Aorta (tissue), 5 donors: ENCODE results near the gene FCN1. TPM values are rescaled to one million over a fixed set of nuclear protein-coding genes. Genes with fewer than 3 reads are reported as not detected.
"Not testable (repeated sequence)": the region's sequence is repeated elsewhere in the genome, so short reads cannot be mapped to it uniquely, and the experiment has no call there.

Source experiments
- ATAC-seq: fragments of 200-7000 bp; cut with Tn5 transposase; one replicate; pipeline ENCODE4 v1.9.1; 2022; ENCODE audit warnings: moderate library complexity; ENCODE audit not compliant: low FRiP score
- DNase-seq, 2 donors: peaks; one replicate each; pipeline ENCODE4 v3.0.0-alpha.2; 2020
- H3K27ac ChIP-seq, 2 donors: one replicate each; pipeline ENCODE4 v1.5.1; 2013; ENCODE audit warnings: low read length in 2 of 2, mild to moderate bottlenecking in 2 of 2, moderate library complexity in 2 of 2, control low read depth in 1 of 2, inconsistent platforms in 1 of 2, low read depth in 1 of 2
- H3K27me3 ChIP-seq, 2 donors: one replicate each; pipeline ENCODE4 v1.6.1; 2013; ENCODE audit warnings: control low read depth in 1 of 2, low read length in 1 of 2, mild to moderate bottlenecking in 1 of 2, moderate library complexity in 1 of 2; ENCODE audit not compliant: insufficient read depth in 2 of 2, control insufficient read depth in 1 of 2
- H3K36me3 ChIP-seq, 2 donors: one replicate each; pipeline ENCODE4 v1.6.1; 2013; ENCODE audit warnings: control low read depth in 1 of 2, low read length in 1 of 2, mild to moderate bottlenecking in 1 of 2; ENCODE audit not compliant: insufficient read depth in 2 of 2, control insufficient read depth in 1 of 2
- H3K4me1 ChIP-seq, 2 donors: one replicate each; pipeline ENCODE4 v1.6.1; 2013; ENCODE audit warnings: low read length in 2 of 2, control low read depth in 1 of 2, mild to moderate bottlenecking in 1 of 2, moderate library complexity in 1 of 2; ENCODE audit not compliant: insufficient read depth in 2 of 2, control insufficient read depth in 1 of 2
- H3K4me3 ChIP-seq, 2 donors: one replicate each; pipeline ENCODE4 v1.5.1; 2013; ENCODE audit warnings: low read length in 2 of 2, control low read depth in 1 of 2, mild to moderate bottlenecking in 1 of 2
- H3K9me3 ChIP-seq: one replicate; pipeline ENCODE4 v1.6.1; 2013; ENCODE audit warnings: mild to moderate bottlenecking, low read length; ENCODE audit not compliant: control insufficient read depth
- WGBS, 2 donors: extraction: QIAGEN DNeasy Blood & Tissue Kit; methylation state at CpG; one replicate each; pipeline ENCODE4 v1.1.7; 2013; 5-methylcytosine and 5-hydroxymethylcytosine counted together
- intact Hi-C, 2 donors: fragments of 100-400 bp; cut with DNase I; formaldehyde crosslinking; loops; one replicate each; pipeline versions ENCODE4 v1.14.2 to v1.15.0; 2022
- polyA plus RNA-seq, 2 donors: library from polyadenylated mRNA; stranded (reverse); fragments of 200-250 nt; gene quantifications; one replicate each; pipeline ENCODE4 v1.2.3, GENCODE V29; 2013
- total RNA-seq, 2 donors: library from RNA; stranded (reverse); fragmentation: NEBNext Ultra II Directional; extraction: Animal tissue kit (Norgen Biotek cat#: 25700); gene quantifications; one replicate each; pipeline ENCODE4 v1.2.1, GENCODE V29; 2021
- donor health status: healthy with polysubstance abuse.
- donor health status: Bipolar disorder and iron deficiency.
- donor health status: DM: no; HTN: no; CAD: no.
- donor health status: DM: no; HTN: no; CAD: no.
- donor health status: DM: yes; HTN: yes; CAD: no.

The FCN1 gene
- total and polyA plus RNA-seq, 4 donors = 0.97 to 14.4 (median 6.0) TPM

GRCh38 chr9:134962065-134962972, 44.6 kb upstream of the FCN1 start:
- intact Hi-C loops = no loop called here
- no peaks in the 10 kb centered on the region for H3K4me1 ChIP-seq
- H3K4me3 ChIP-seq = no peak overlapping the region
- 69 to 72% methylated on average over 16 of the region's 16 CpGs for WGBS, 2 donors
- DNase-seq (peak in 1 of 2 donors; percentile 17), ATAC-seq (no peak)
- peaks cover 2% of the 10 kb centered on the region for H3K9me3 ChIP-seq
- H3K27ac ChIP-seq = no peak overlapping the region
- H3K27me3 ChIP-seq = no peaks in the 10 kb centered on the region
- H3K36me3 ChIP-seq = no peaks in the 10 kb centered on the region

GRCh38 chr9:134961331-134962064, 43.8 kb upstream of the FCN1 start:
- DNase-seq (peak; percentile 35 to 66), ATAC-seq (no peak)
- intact Hi-C loops = no loop called here
- Histone ChIP-seq H3K9me3 (peaks cover 2% of the 10 kb centered on the region), H3K27me3 (no peaks in the 10 kb centered on the region), H3K27ac (no peak overlapping the region), H3K36me3 (no peaks in the 10 kb centered on the region), H3K4me1 (no peaks in the 10 kb centered on the region), H3K4me3 (no peak overlapping the region)
- WGBS, 2 donors = 64 to 69% methylated on average over 21 of the region's 21 CpGs

- peak in 1 of 2 donors; percentile 27 for DNase-seq
- Histone ChIP-seq H3K36me3 (no peaks in the 10 kb centered on the region), H3K4me1 (no peaks in the 10 kb centered on the region), H3K27ac (no peak overlapping the region), H3K4me3 (no peak overlapping the region), H3K9me3 (peaks cover 2% of the 10 kb centered on the region), H3K27me3 (no peaks in the 10 kb centered on the region)
- WGBS, 2 donors = 59 to 61% methylated on average over 15 of the region's 15 CpGs
- intact Hi-C loops = no loop called here
- no peak for ATAC-seq
Observed at GRCh38 chr9:134960701-134961181, 43.0 kb upstream of the FCN1 start.

- DNase-seq (peak in 1 of 2 donors; percentile 58), ATAC-seq (no peak)
- intact Hi-C loops = no loop called here
- Histone ChIP-seq H3K27me3 (no peaks in the 10 kb centered on the region), H3K4me3 (no peak overlapping the region), H3K4me1 (no peaks in the 10 kb centered on the region), H3K9me3 (peaks cover 2% of the 10 kb centered on the region), H3K27ac (no peak overlapping the region), H3K36me3 (no peaks in the 10 kb centered on the region)
- WGBS, 2 donors = 84 to 88% methylated on average over 9 of the region's 9 CpGs
Observed at GRCh38 chr9:134959971-134960310, 42.2 kb upstream of the FCN1 start.

GRCh38 chr9:134959126-134959970, 41.6 kb upstream of the FCN1 start:
- intact Hi-C loops = no loop called here
- no peak overlapping the region for H3K27ac ChIP-seq
- no peak overlapping the region for H3K4me3 ChIP-seq
- no peaks in the 10 kb centered on the region for H3K36me3 ChIP-seq
- DNase-seq (peak; percentile 27 to 57), ATAC-seq (no peak)
- H3K9me3 ChIP-seq = peaks cover 2% of the 10 kb centered on the region
- H3K27me3 ChIP-seq = no peaks in the 10 kb centered on the region
- no peaks in the 10 kb centered on the region for H3K4me1 ChIP-seq
- 87 to 93% methylated on average over 14 of the region's 14 CpGs for WGBS, 2 donors

GRCh38 chr9:134957945-134958227, 40.2 kb upstream of the FCN1 start:
- no peaks in the 10 kb centered on the region for H3K27me3 ChIP-seq
- H3K36me3 ChIP-seq = no peaks in the 10 kb centered on the region
- H3K9me3 ChIP-seq = peaks cover 2% of the 10 kb centered on the region
- H3K4me3 ChIP-seq = no peak overlapping the region
- no peaks in the 10 kb centered on the region for H3K4me1 ChIP-seq
- intact Hi-C loops = no loop called here
- DNase-seq (no peak), ATAC-seq (no peak)
- H3K27ac ChIP-seq = no peak overlapping the region
- WGBS, 2 donors = 86 to 91% methylated on average over 2 of the region's 2 CpGs

GRCh38 chr9:134957165-134957944, 39.6 kb upstream of the FCN1 start:
- Histone ChIP-seq H3K4me3 (no peak overlapping the region), H3K27me3 (no peaks in the 10 kb centered on the region), H3K27ac (no peak overlapping the region), H3K36me3 (no peaks in the 10 kb centered on the region), H3K9me3 (peaks cover 2% of the 10 kb centered on the region), H3K4me1 (no peaks in the 10 kb centered on the region)
- 69 to 73% methylated on average over 9 of the region's 9 CpGs for WGBS, 2 donors
- intact Hi-C loops = no loop called here
- ATAC-seq (no peak), DNase-seq (no peak)

- DNase-seq, ATAC-seq, H3K9me3 ChIP-seq, H3K4me1 ChIP-seq, H3K4me3 ChIP-seq, intact Hi-C loops, H3K27me3 ChIP-seq, H3K36me3 ChIP-seq, H3K27ac ChIP-seq: not testable (repeated sequence)
- 79 to 86% methylated on average over 6 of the region's 6 CpGs for WGBS, 2 donors
Observed at GRCh38 chr9:134956387-134956786, 38.7 kb upstream of the FCN1 start.
